GM18873 (cell line): ENCODE results near the gene MUC2.

Source experiments
- ATAC-seq: cut with Tn5 transposase; IDR thresholded peaks from one replicate; pipeline ENCODE4 v1.9.1; 2021; ENCODE audit warnings: mild to moderate bottlenecking, moderate library complexity, moderate number of reproducible peaks; ENCODE audit not compliant: unreplicated experiment, low FRiP score

MUC2 gene

GRCh38 chr11:1050581-1051355, 23.9 kb upstream of the MUC2 start:
- peak; percentile 55 for ATAC-seq

GRCh38 chr11:1051356-1052132, 23.1 kb upstream of the MUC2 start:
- ATAC-seq = no peak

GRCh38 chr11:1052133-1053011, 22.3 kb upstream of the MUC2 start:
- no peak for ATAC-seq

- no peak for ATAC-seq
Measured at GRCh38 chr11:1053121-1053901, 21.4 kb upstream of the MUC2 start.

- no peak for ATAC-seq
Measured at GRCh38 chr11:1054143-1055108, 20.2 kb upstream of the MUC2 start.

- ATAC-seq = no peak
Measured at GRCh38 chr11:1055109-1055703, 19.5 kb upstream of the MUC2 start.

GRCh38 chr11:1055990-1056771, 18.5 kb upstream of the MUC2 start:
- ATAC-seq = no peak

- no peak for ATAC-seq
Measured at GRCh38 chr11:1057806-1058205, 16.9 kb upstream of the MUC2 start.

- ATAC-seq = no peak
Measured at GRCh38 chr11:1059759-1060158, 14.9 kb upstream of the MUC2 start.

- no peak for ATAC-seq
Measured at GRCh38 chr11:1060410-1060809, 14.3 kb upstream of the MUC2 start.

- no peak for ATAC-seq
Measured at GRCh38 chr11:1060852-1061616, 13.6 kb upstream of the MUC2 start.

GRCh38 chr11:1062075-1062820, 12.4 kb upstream of the MUC2 start:
- no peak for ATAC-seq

- no peak for ATAC-seq
Measured at GRCh38 chr11:1064167-1064566, 10.5 kb upstream of the MUC2 start.

GRCh38 chr11:1067812-1068496, 6.7 kb upstream of the MUC2 start:
- ATAC-seq = no peak

GRCh38 chr11:1069740-1070139, 4.9 kb upstream of the MUC2 start:
- no peak for ATAC-seq
